ENCODE results near the gene MT1A. TPM values are rescaled to one million over a fixed set of nuclear protein-coding genes. Genes with fewer than 3 reads are reported as not detected.

MT1A gene
- total and polyA plus RNA-seq, 3 donors from 2014 or later: 10.6 TPM; not detected in 2

DNA sequence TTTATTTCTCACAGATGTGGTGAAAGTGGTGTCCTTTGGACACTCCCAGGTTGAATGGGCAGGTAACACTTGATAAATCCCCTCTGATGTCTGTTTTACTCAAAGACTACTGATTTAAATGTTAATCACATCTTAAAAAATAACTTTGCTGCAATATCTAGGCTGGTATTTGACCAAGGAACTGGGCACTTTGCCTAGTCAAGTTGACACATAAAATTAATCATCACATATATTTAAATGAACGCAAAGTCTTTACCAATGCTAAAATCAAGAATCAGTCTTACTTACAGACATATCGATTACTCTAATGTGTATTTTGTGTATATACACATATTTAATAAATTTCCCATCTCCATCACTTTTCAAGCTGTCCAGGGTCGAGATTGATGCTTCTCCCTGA is 23.1 kb upstream of the MT1A start:
- Histone ChIP-seq H3K9me3 (no peaks in the 10 kb centered on the region), H3K4me1 (peaks cover 9% of the 10 kb centered on the region), H3K27me3 (no peaks in the 10 kb centered on the region), H3K4me3 (no peak overlapping the region), H3K36me3 (ENCODE audit: low read depth, missing control alignments) (no peaks in the 10 kb centered on the region), H3K27ac (no peak overlapping the region)
- 93 to 98% methylated on average over 3 of the region's 3 CpGs for WGBS, 2 donors
- TF ChIP-seq, protein P1, sequence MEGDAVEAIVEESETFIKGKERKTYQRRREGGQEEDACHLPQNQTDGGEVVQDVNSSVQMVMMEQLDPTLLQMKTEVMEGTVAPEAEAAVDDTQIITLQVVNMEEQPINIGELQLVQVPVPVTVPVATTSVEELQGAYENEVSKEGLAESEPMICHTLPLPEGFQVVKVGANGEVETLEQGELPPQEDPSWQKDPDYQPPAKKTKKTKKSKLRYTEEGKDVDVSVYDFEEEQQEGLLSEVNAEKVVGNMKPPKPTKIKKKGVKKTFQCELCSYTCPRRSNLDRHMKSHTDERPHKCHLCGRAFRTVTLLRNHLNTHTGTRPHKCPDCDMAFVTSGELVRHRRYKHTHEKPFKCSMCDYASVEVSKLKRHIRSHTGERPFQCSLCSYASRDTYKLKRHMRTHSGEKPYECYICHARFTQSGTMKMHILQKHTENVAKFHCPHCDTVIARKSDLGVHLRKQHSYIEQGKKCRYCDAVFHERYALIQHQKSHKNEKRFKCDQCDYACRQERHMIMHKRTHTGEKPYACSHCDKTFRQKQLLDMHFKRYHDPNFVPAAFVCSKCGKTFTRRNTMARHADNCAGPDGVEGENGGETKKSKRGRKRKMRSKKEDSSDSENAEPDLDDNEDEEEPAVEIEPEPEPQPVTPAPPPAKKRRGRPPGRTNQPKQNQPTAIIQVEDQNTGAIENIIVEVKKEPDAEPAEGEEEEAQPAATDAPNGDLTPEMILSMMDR (IDR thresholded peaks at IDR 0.05): no peak
- no peak for TF ChIP-seq POLR2A (IDR thresholded peaks at IDR 0.05)
- no peak for DNase-seq
- intact Hi-C loops (cut with DNase I; ENCODE audit: low total_unique reads): no loop called here

DNA sequence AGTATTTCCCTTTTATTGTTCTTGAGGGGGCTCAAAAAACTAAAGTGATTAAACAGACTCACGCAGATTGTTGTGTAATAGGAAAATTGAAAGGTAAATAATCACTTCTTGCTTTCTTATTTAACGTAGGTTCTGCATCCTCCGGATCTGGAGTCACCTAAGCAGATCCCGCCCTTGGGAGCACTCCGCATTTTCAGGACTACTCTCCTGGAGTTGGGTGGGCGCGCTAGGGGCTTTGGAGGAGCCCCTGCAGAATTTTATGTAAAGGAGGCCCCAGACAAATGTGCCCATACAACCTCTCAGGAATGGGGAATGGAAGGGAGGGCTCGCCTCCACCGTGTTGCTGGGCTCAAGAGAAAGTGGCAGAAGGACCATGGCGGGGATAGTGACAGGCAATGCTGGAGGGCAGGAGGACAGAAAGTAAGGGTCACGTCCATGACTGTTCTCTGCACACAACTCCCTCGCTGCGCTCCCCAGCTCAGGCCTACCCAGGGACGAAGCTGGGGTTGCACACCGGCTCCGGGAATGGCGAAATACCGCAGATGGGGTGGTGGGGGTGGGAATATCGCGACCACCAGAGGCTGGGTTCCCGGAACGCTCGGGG is 21.8 kb upstream of the MT1A start:
- TF ChIP-seq POLR2A (IDR thresholded peaks at IDR 0.05): no peak
- TF ChIP-seq, protein P1 (IDR thresholded peaks at IDR 0.05): no peak
- no peak overlapping the region for H3K27ac ChIP-seq
- H3K4me1 ChIP-seq: peaks cover 6% of the 10 kb centered on the region
- 46 to 50% methylated on average over 21 to 22 of the region's 23 CpGs for WGBS, 2 donors
- DNase-seq: no peak
- no peaks in the 10 kb centered on the region for H3K36me3 ChIP-seq (ENCODE audit: low read depth, missing control alignments)
- no peaks in the 10 kb centered on the region for H3K9me3 ChIP-seq
- H3K4me3 ChIP-seq: peak overlapping the region; percentile 7 to 51
- intact Hi-C loops (cut with DNase I; ENCODE audit: low total_unique reads): no loop called here
- no peaks in the 10 kb centered on the region for H3K27me3 ChIP-seq

DNA sequence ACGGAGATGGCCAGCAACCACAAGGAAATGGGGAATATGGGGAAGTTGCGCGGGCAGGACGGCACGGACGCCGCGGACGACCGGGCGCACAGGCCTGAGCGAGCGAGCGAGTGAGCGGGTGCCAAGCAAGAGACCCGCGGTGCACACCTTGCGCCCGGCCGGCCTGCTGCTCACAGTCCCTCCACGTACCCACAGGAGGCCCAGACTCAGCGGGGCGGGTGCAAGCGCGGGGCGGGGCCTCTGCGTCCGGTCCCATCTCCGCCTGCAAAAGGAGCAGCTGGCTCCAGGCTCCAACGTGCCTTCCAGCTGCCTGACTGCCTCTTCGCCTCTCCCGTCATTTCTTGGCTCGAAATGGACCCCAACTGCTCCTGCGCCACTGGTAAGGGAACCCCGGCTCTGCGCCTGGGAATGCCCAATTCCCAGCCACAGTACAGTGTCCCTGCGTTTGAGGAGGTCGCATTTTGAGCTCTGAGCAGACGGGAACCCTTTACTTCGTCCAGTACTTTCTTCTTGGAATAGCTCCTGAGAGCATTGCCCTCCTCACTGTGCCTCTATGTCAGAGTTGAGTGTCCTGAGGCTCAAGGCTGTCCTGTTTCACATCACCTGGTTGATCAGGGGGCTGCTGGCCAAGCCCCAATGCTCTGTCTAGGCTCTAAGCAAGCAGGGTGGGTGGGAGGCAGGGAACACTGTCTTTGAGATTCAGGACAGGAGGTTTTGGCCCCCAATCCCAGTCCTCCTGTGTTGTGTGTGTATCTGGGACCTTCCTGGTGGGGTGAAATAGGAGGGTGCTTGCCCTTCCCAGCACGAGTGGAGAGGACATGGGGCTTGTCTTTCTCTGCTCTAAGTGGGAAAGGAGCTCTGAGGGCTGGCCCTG is 21.0 kb upstream of the MT1A start:
- Histone ChIP-seq H3K9me3 (no peaks in the 10 kb centered on the region), H3K27me3 (no peaks in the 10 kb centered on the region), H3K4me3 (peak overlapping the region; percentile 7 to 51), H3K4me1 (peaks cover 6% of the 10 kb centered on the region), H3K27ac (no peak overlapping the region), H3K36me3 (ENCODE audit: low read depth, missing control alignments) (no peaks in the 10 kb centered on the region)
- WGBS, 2 donors: 3 to 8% methylated on average over 19 to 41 of the region's 41 CpGs
- intact Hi-C loops (cut with DNase I; ENCODE audit: low total_unique reads): no loop called here
- TF ChIP-seq, protein P1 (IDR thresholded peaks at IDR 0.05): no peak
- TF ChIP-seq POLR2A (IDR thresholded peaks at IDR 0.05): no peak
- DNase-seq: peak; percentile 66

DNA sequence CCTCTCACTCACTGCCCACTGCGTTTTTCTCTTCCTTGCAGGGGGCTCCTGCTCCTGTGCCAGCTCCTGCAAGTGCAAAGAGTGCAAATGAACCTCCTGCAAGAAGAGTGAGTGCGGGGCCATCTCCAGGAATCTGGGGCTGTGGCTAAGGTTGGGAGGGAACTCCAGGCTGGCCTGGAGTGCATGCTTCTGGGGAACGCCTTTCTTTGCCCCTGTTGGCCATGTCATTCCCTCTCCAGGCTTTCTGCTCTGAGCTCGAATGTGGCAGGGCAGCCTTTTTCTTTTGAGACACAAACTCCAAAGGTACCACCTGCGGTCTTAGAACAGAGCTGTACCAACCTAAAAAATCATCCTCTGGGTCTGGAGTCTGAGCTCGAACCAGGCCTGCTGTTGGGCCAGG is 20.3 kb upstream of the MT1A start:
- intact Hi-C loops (cut with DNase I; ENCODE audit: low total_unique reads): no loop called here
- WGBS, 2 donors: 76 to 86% methylated on average over 5 to 6 of the region's 6 CpGs

More for the DNA sequence above, 20.3 kb upstream of the MT1A start:
- TF ChIP-seq, protein P1 (IDR thresholded peaks at IDR 0.05): no peak
- TF ChIP-seq POLR2A (IDR thresholded peaks at IDR 0.05): no peak
- no peaks in the 10 kb centered on the region for H3K36me3 ChIP-seq (ENCODE audit: low read depth, missing control alignments)
- no peaks in the 10 kb centered on the region for H3K27me3 ChIP-seq
- no peak for DNase-seq
- no peak overlapping the region for H3K27ac ChIP-seq
- H3K4me1 ChIP-seq: peaks cover 6% of the 10 kb centered on the region
- no peak overlapping the region for H3K4me3 ChIP-seq
- H3K9me3 ChIP-seq: no peaks in the 10 kb centered on the region
